Endothelial cell of umbilical vein (primary cell): Measurements from ENCODE around the gene TIMM17B. TPM values are rescaled to one million over a fixed set of nuclear protein-coding genes. Genes with fewer than 3 reads are reported as not detected.

Source experiments
- BruUV-seq: library from RNA; stranded (reverse); fragments of 400-500 nt; replicated peaks from 2 replicates; lab custom pipeline; 2021; lab: Mats Ljungman, UMichigan
- CTCF ChIA-PET: fragments of 300-600, 350-600 bp; sonication (Branson Sonifier 250); formaldehyde crosslinking; loops from one replicate; lab custom pipeline; 2021; ENCODE audit warnings: antibody characterized with exemption, inconsistent platforms; lab: Charles Lee
- POLR2A ChIA-PET: fragments of 300-600, 350-600 bp; sonication (Branson Sonifier 250); formaldehyde crosslinking; loops from one replicate; lab custom pipeline; 2021; ENCODE audit warnings: antibody characterized with exemption, inconsistent platforms; lab: Charles Lee
- DNase-seq: peaks from one replicate; pipeline ENCODE4 v3.0.0-alpha.2; 2011; ENCODE audit warnings: low read depth, low spot score
- FAIRE-seq: peaks from 2 replicates; lab custom pipeline; 2011; peaks lifted over from hg19 to GRCh38; lab: Jason Lieb, UNC
- H2AFZ ChIP-seq: 2 replicates; pipeline ENCODE4 v1.6.0; 2012; ENCODE audit warnings: low read depth, low read length, control low read depth, inconsistent platforms
- H3K27ac ChIP-seq: 2 replicates; pipeline ENCODE4 v1.5.1; 2011; ENCODE audit warnings: low read depth, mild to moderate bottlenecking, control low read depth, low read length, moderate library complexity; ENCODE audit not compliant: insufficient read depth
- H3K27me3 ChIP-seq, 2 experiments: 2 replicates each; pipeline versions ENCODE4 v1.6.0 to v1.6.1; 2011; ENCODE audit warnings: low read length in 2 of 2, mixed read lengths in 1 of 2; ENCODE audit not compliant: control insufficient read depth in 2 of 2, insufficient read depth in 2 of 2
- H3K36me3 ChIP-seq, 2 experiments: 2 replicates in 1 of 2; 3 replicates in 1 of 2; pipeline ENCODE4 v1.5.1; 2011; ENCODE audit warnings: low read length in 2 of 2, mild to moderate bottlenecking in 1 of 2, moderate library complexity in 1 of 2; ENCODE audit not compliant: control insufficient read depth in 2 of 2, insufficient read depth in 2 of 2; ENCODE audit errors: extremely low read depth in 1 of 2
- H3K4me1 ChIP-seq: 3 replicates; pipeline ENCODE4 v1.5.1; 2011; ENCODE audit warnings: mild to moderate bottlenecking, low read length; ENCODE audit not compliant: control insufficient read depth, insufficient read depth; ENCODE audit errors: extremely low read depth
- H3K4me2 ChIP-seq: 2 replicates; pipeline ENCODE4 v1.6.1; 2011; ENCODE audit warnings: low read length, control low read depth, mixed read lengths; ENCODE audit not compliant: insufficient read depth
- H3K4me3 ChIP-seq, 3 experiments: fragments of 200-600 bp in 1 of 3; sonication (generic), shearing (Covaris generic) in 1 of 3; replicated peaks in 1 of 3; 2 replicates each; pipeline ENCODE4 v1.5.1; 2011 to 2016; ENCODE audit warnings: control low read depth in 3 of 3, low read length in 3 of 3, mild to moderate bottlenecking in 2 of 3, inconsistent platforms in 1 of 3, low read depth in 1 of 3, moderate library complexity in 1 of 3; ENCODE audit not compliant: insufficient read depth in 1 of 3
- H3K79me2 ChIP-seq: 2 replicates; pipeline ENCODE4 v1.6.0; 2012; ENCODE audit warnings: low read length, inconsistent platforms; ENCODE audit not compliant: control insufficient read depth, insufficient read depth
- H3K9ac ChIP-seq: replicated peaks from 2 replicates; pipeline ENCODE3; 2011; ENCODE audit warnings: low read length, control low read depth; ENCODE audit not compliant: insufficient read depth; ENCODE audit errors: extremely low read depth
- H3K9me1 ChIP-seq: replicated peaks from 3 replicates; pipeline ENCODE4 v1.6.0; 2011; ENCODE audit warnings: mild to moderate bottlenecking, low read length; ENCODE audit not compliant: control insufficient read depth, insufficient read depth; ENCODE audit errors: extremely low read depth
- H3K9me3 ChIP-seq: replicated peaks from 2 replicates; pipeline ENCODE4 v1.5.1; 2012; ENCODE audit warnings: low read length, inconsistent platforms; ENCODE audit not compliant: control insufficient read depth, insufficient read depth
- H4K20me1 ChIP-seq: replicated peaks from 2 replicates; pipeline ENCODE3; 2011; ENCODE audit warnings: mild to moderate bottlenecking, low read length; ENCODE audit not compliant: control insufficient read depth, insufficient read depth; ENCODE audit errors: extremely low read depth
- CTCF ChIP-seq, 2 donors: IDR thresholded peaks; 1 replicate in 1 of 2; 2 replicates in 1 of 2; pipeline ENCODE4 v1.5.1; 2011; ENCODE audit warnings: low read length in 2 of 2, mild to moderate bottlenecking in 2 of 2, moderate library complexity in 2 of 2, control low read depth in 1 of 2, inconsistent platforms in 1 of 2, low read depth in 1 of 2; ENCODE audit not compliant: insufficient read depth in 1 of 2; ENCODE audit errors: extremely low read depth in 1 of 2
- EZH2 ChIP-seq: IDR thresholded peaks from 2 replicates; pipeline ENCODE4 v1.6.1; 2012; ENCODE audit warnings: borderline replicate concordance, low read depth, mild to moderate bottlenecking, moderate library complexity, low read length, inconsistent platforms; ENCODE audit not compliant: severe bottlenecking
- FOS ChIP-seq: IDR thresholded peaks from 2 replicates; pipeline ENCODE4 v1.6.1; 2011; ENCODE audit warnings: mild to moderate bottlenecking, low read length, moderate library complexity, borderline replicate concordance; ENCODE audit not compliant: insufficient read depth
- GATA2 ChIP-seq: IDR thresholded peaks from 2 replicates; pipeline ENCODE4 v1.7.0; 2011; ENCODE audit warnings: low read depth, mild to moderate bottlenecking, moderate library complexity, mixed read lengths, low read length; ENCODE audit not compliant: insufficient read length, insufficient read depth
- JUN ChIP-seq: IDR thresholded peaks from 2 replicates; pipeline ENCODE4 v1.6.1; 2011; ENCODE audit warnings: borderline replicate concordance, low read depth; ENCODE audit not compliant: insufficient read length, insufficient read depth
- MAX ChIP-seq: IDR thresholded peaks from 2 replicates; pipeline ENCODE4 v1.6.1; 2011; ENCODE audit not compliant: insufficient read depth, insufficient read length
- MYC ChIP-seq: IDR thresholded peaks from one replicate; pipeline ENCODE4 v1.6.1; 2011; ENCODE audit warnings: mild to moderate bottlenecking, low read depth, low read length
- POLR2A ChIP-seq: IDR thresholded peaks from 2 replicates; pipeline ENCODE4 v1.6.1; 2012; ENCODE audit warnings: low read depth, mild to moderate bottlenecking, control low read depth, low read length
- POLR2AphosphoS5 ChIP-seq: IDR thresholded peaks from 2 replicates; pipeline ENCODE4 v1.6.1; 2012; ENCODE audit warnings: low read depth, mild to moderate bottlenecking, control low read depth, low read length, moderate library complexity; ENCODE audit not compliant: insufficient read depth
- dilution Hi-C: fragments of 300-500 bp; cut with MboI; formaldehyde crosslinking; loops from one replicate; pipeline ENCODE4 v1.15.0; 2019; ENCODE audit warnings: low sequenced_read_pairs; ENCODE audit not compliant: extremely low pct_ligation_motif_present
- intact Hi-C: fragments of 100-400 bp; cut with micrococcal nuclease; formaldehyde crosslinking; loops from one replicate; pipeline ENCODE4 v1.10.0; 2022
- polyA plus RNA-seq, 4 experiments: library from polyadenylated mRNA; depleted of rRNA in 3 of 4; stranded (reverse) in 3 of 4; unstranded in 1 of 4; fragments of >200 nt; gene quantifications; 2 replicates each; pipeline versions ENCODE4 v1.2.1 to v1.2.3, GENCODE V29; 2011 to 2012; ENCODE audit warnings: missing spikeins in 1 of 4
- total RNA-seq: library from RNA; stranded (reverse); gene quantifications from 2 replicates; pipeline ENCODE4 v1.2.3, GENCODE V29; 2021

The TIMM17B gene
- total and polyA plus RNA-seq, 2 donors (not counting 3 experiments of a cell fraction or from before 2014, with no cell fraction given): 36.0 to 73.1 TPM

- dilution Hi-C loops: no loop called here
- no peak for DNase-seq
- POLR2A ChIA-PET: no interaction called here
These were observed 3.8 kb downstream of the TIMM17B start for GRCh38 chrX:48893556-48894348.

GRCh38 chrX:48892896-48893295 is 4.7 kb downstream of the TIMM17B start:
- no peak overlapping the region for H3K9ac ChIP-seq
- peaks cover 9% of the 10 kb centered on the region for H3K79me2 ChIP-seq
- H3K4me2 ChIP-seq: no peak overlapping the region
- no peak overlapping the region for H3K27ac ChIP-seq
- no peaks in the 10 kb centered on the region for H3K9me1 ChIP-seq
- H2AFZ ChIP-seq: no peak overlapping the region
- H3K4me1 ChIP-seq: peaks cover 7% of the 10 kb centered on the region
- dilution Hi-C loops: no loop called here
- no peak overlapping the region for H3K4me3 ChIP-seq
- BruUV-seq: no TSS peak
- H4K20me1 ChIP-seq: no peaks in the 10 kb centered on the region
- CTCF ChIA-PET: no interaction called here
- H3K36me3 ChIP-seq: no peaks in the 10 kb centered on the region
- DNase-seq (no peak), FAIRE-seq (no peak)
- POLR2A ChIA-PET: no interaction called here
- TF ChIP-seq EZH2 (no peak), GATA2 (no peak), POLR2AphosphoS5 (no peak), MYC (no peak), MAX (no peak), POLR2A (no peak), JUN (no peak), FOS (no peak), CTCF (IDR thresholded peaks at IDR 0.05; ENCODE audit: extremely low read depth in 1 of 2, insufficient read depth in 1 of 2, low read depth in 1 of 2, low read length in 2 of 2) (no peak)
- H3K27me3 ChIP-seq: no peaks in the 10 kb centered on the region
- H3K9me3 ChIP-seq: no peaks in the 10 kb centered on the region
- intact Hi-C loops: loop anchor here (10.0 kb wide), 1 partner anchor 372 kb away; the partner anchor contains the start of genes FOXP3 and PPP1R3F

More at GRCh38 chrX:48893556-48894348, 3.8 kb downstream of the TIMM17B start:
- no TSS peak for BruUV-seq
- no peak overlapping the region for H3K4me3 ChIP-seq
- no peak overlapping the region for H2AFZ ChIP-seq
- no peaks in the 10 kb centered on the region for H3K9me1 ChIP-seq
- H3K79me2 ChIP-seq: peaks cover 9% of the 10 kb centered on the region
- H3K4me1 ChIP-seq: peaks cover 10% of the 10 kb centered on the region
- no peaks in the 10 kb centered on the region for H3K27me3 ChIP-seq
- intact Hi-C loops: loop anchor here (10.0 kb wide), 1 partner anchor 371 kb away; the partner anchor contains the start of genes FOXP3 and PPP1R3F
- H3K9ac ChIP-seq: no peak overlapping the region
- H4K20me1 ChIP-seq: no peaks in the 10 kb centered on the region
- no peaks in the 10 kb centered on the region for H3K9me3 ChIP-seq
- no peaks in the 10 kb centered on the region for H3K36me3 ChIP-seq
- no peak overlapping the region for H3K27ac ChIP-seq
- CTCF ChIA-PET: no interaction called here
- H3K4me2 ChIP-seq: no peak overlapping the region
- no peak for TF ChIP-seq POLR2A
- TF ChIP-seq POLR2AphosphoS5: no peak
- no peak for TF ChIP-seq MAX
- TF ChIP-seq MYC: no peak
- no peak for TF ChIP-seq EZH2
- TF ChIP-seq FOS: no peak
- no peak for TF ChIP-seq GATA2
- FAIRE-seq: no peak
